PC-9 (cell line): ENCODE results near the gene MMP11. TPM values are rescaled to one million over a fixed set of nuclear protein-coding genes. Genes with fewer than 3 reads are reported as not detected.

Experiments
- BruUV-seq: library from RNA; stranded (reverse); fragments of 400-500 nt; replicated peaks from 2 replicates; lab custom pipeline; 2021; lab: Mats Ljungman, UMichigan
- CTCF ChIA-PET: fragments of 300-600 bp; sonication (Branson Sonifier 250); formaldehyde crosslinking; loops from one replicate; lab custom pipeline; 2022; ENCODE audit warnings: antibody characterized with exemption; lab: Charles Lee
- POLR2A ChIA-PET: fragments of 300-600 bp; sonication (Branson Sonifier 250); formaldehyde crosslinking; loops from one replicate; lab custom pipeline; 2022; ENCODE audit warnings: antibody characterized with exemption; ENCODE audit not compliant: unreplicated experiment; lab: Charles Lee
- DNase-seq, 2 experiments: peaks; one replicate each; pipeline versions ENCODE4 v3.0.0 to v3.0.0-alpha.2; 2015 to 2022; ENCODE audit warnings: mixed read lengths in 1 of 2
- H2AFZ ChIP-seq: fragments of 200-600 bp; sonication (generic); 2 replicates; pipeline ENCODE4 v1.8.1; 2017; ENCODE audit warnings: antibody characterized with exemption
- H3F3A ChIP-seq: fragments of 200-600 bp; sonication (generic); 2 replicates; pipeline ENCODE4 v1.8.1; 2017; ENCODE audit warnings: antibody characterized with exemption, mild to moderate bottlenecking, low read depth; ENCODE audit not compliant: insufficient read depth
- H3K27ac ChIP-seq: fragments of 200-600 bp; sonication (generic); 2 replicates; pipeline ENCODE4 v1.6.1; 2016; ENCODE audit warnings: mixed run types
- H3K27me3 ChIP-seq: fragments of 200-600 bp; sonication (generic); 2 replicates; pipeline ENCODE4 v1.6.1; 2016; ENCODE audit warnings: low read depth, mixed run types; ENCODE audit not compliant: insufficient read depth
- H3K36me3 ChIP-seq: fragments of 200-600 bp; sonication (generic); 2 replicates; pipeline ENCODE4 v1.6.1; 2016; ENCODE audit warnings: low read depth, mixed run types
- H3K4me1 ChIP-seq: fragments of 200-600 bp; sonication (generic); replicated peaks from 2 replicates; pipeline ENCODE4 v1.6.1; 2016; ENCODE audit warnings: mixed run types; ENCODE audit not compliant: insufficient read depth
- H3K4me2 ChIP-seq: fragments of 200-600 bp; sonication (generic); 2 replicates; pipeline ENCODE4 v1.6.1; 2017; ENCODE audit warnings: mixed run types
- H3K4me3 ChIP-seq: fragments of 200-600 bp; sonication (generic); 2 replicates; pipeline ENCODE4 v1.6.1; 2016; ENCODE audit warnings: mixed run types
- H3K79me2 ChIP-seq: fragments of 200-600 bp; sonication (generic); 2 replicates; pipeline ENCODE4 v1.6.1; 2017; ENCODE audit warnings: low read depth, mixed run types
- H3K9me2 ChIP-seq: fragments of 200-600 bp; sonication (generic); 2 replicates; pipeline ENCODE4 v1.8.1; 2017; ENCODE audit warnings: mild to moderate bottlenecking; ENCODE audit not compliant: insufficient read depth
- H3K9me3 ChIP-seq: fragments of 200-600 bp; sonication (generic); 2 replicates; pipeline ENCODE4 v1.8.1; 2016; ENCODE audit warnings: low read depth; ENCODE audit not compliant: insufficient read depth
- H4K20me1 ChIP-seq: fragments of 200-600 bp; sonication (generic); 2 replicates; pipeline ENCODE4 v1.8.1; 2017; ENCODE audit not compliant: insufficient read depth
- EZH2 ChIP-seq: fragments of 200-600 bp; sonication (generic); IDR thresholded peaks from 2 replicates; pipeline ENCODE4 v1.8.0; 2017; ENCODE audit warnings: antibody characterized with exemption, low read depth
- intact Hi-C: fragments of 100-400 bp; cut with micrococcal nuclease; formaldehyde crosslinking; loops from one replicate; pipeline ENCODE4 v1.10.0; 2022; ENCODE audit not compliant: unreplicated experiment
- total RNA-seq: library from RNA; stranded (reverse); gene quantifications from 2 replicates; pipeline ENCODE4 v1.2.3, GENCODE V29; 2021
- TF ChIP-seq, protein P1 (sequence below): fragments of 200-600 bp; sonication (generic); conservative IDR thresholded peaks from 2 replicates; pipeline ENCODE4 v1.6.1; 2017; ENCODE audit warnings: mixed run types, antibody characterized with exemption, mild to moderate bottlenecking, moderate library complexity

MMP11 gene
- total RNA-seq, 1 experiment from 2014 or later: 2.4 TPM

DNA sequence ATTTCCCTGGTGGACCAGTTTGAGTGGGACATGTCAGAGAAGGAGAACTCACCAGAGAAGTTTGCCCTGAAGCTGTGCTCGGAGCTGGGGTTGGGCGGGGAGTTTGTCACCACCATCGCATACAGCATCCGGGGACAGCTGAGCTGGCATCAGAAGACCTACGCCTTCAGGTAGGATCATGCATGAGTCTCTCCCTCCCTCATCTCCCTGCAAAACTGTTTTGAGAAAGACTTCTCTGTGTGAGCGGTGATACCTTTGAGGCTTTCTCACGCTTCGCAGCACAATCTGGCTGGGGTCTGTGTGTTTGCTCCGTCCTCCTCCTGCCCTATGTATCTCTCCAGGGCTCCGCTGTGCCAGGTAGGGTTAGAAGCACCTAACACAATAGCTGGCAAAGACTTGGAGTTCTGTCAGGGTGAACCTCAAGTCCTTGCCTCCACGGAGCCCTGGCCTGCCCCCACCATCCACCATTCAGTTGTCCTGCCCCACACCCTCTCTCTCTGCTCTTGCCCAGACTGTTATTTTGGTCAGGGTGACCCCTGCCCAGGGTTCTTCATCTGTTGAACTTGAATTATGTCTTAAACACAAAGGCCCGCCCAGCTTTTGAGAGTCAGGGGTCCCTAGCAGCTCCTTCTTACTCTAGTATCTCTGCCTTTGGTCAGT lies 52.7 kb downstream of the MMP11 start:
- Histone ChIP-seq H3K9me3 (no peaks in the 10 kb centered on the region), H3K4me2 (no peak overlapping the region), H3K27ac (no peak overlapping the region), H3K36me3 (no peaks in the 10 kb centered on the region; the same call in 1 of the 2 replicates), H2AFZ (no peak overlapping the region), H4K20me1 (peaks cover 9% of the 10 kb centered on the region; the same call in 1 of the 2 replicates), H3K4me3 (no peak overlapping the region), H3K27me3 (no peaks in the 10 kb centered on the region), H3F3A (no peaks in the 10 kb centered on the region), H3K79me2 (no peaks in the 10 kb centered on the region), H3K4me1 (no peaks in the 10 kb centered on the region), H3K9me2 (no peaks in the 10 kb centered on the region)
- TF ChIP-seq, protein P1, sequence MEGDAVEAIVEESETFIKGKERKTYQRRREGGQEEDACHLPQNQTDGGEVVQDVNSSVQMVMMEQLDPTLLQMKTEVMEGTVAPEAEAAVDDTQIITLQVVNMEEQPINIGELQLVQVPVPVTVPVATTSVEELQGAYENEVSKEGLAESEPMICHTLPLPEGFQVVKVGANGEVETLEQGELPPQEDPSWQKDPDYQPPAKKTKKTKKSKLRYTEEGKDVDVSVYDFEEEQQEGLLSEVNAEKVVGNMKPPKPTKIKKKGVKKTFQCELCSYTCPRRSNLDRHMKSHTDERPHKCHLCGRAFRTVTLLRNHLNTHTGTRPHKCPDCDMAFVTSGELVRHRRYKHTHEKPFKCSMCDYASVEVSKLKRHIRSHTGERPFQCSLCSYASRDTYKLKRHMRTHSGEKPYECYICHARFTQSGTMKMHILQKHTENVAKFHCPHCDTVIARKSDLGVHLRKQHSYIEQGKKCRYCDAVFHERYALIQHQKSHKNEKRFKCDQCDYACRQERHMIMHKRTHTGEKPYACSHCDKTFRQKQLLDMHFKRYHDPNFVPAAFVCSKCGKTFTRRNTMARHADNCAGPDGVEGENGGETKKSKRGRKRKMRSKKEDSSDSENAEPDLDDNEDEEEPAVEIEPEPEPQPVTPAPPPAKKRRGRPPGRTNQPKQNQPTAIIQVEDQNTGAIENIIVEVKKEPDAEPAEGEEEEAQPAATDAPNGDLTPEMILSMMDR: no peak
- TF ChIP-seq EZH2: no peak
- intact Hi-C loops: no loop called here
- BruUV-seq: no TSS peak
- CTCF ChIA-PET: no interaction called here
- POLR2A ChIA-PET: no interaction called here
- DNase-seq: no peak

GRCh38 chr22:23826510-23827350 lies 54.1 kb downstream of the MMP11 start:
- H3K9me2 ChIP-seq: no peaks in the 10 kb centered on the region
- POLR2A ChIA-PET: no interaction called here
- no peaks in the 10 kb centered on the region for H3K4me1 ChIP-seq
- TF ChIP-seq, protein P1: no peak
- TF ChIP-seq EZH2: no peak
- H3K9me3 ChIP-seq: no peaks in the 10 kb centered on the region
- H3K4me3 ChIP-seq: no peak overlapping the region
- H3K27ac ChIP-seq: no peak overlapping the region
- no TSS peak for BruUV-seq
- intact Hi-C loops: no loop called here
- no peaks in the 10 kb centered on the region for H3K36me3 ChIP-seq
- H3K4me2 ChIP-seq: no peak overlapping the region
- no peak for DNase-seq
- H3K79me2 ChIP-seq: no peaks in the 10 kb centered on the region
- CTCF ChIA-PET: no interaction called here
- no peak overlapping the region for H2AFZ ChIP-seq
- H3F3A ChIP-seq: no peaks in the 10 kb centered on the region
- no peaks in the 10 kb centered on the region for H3K27me3 ChIP-seq
- H4K20me1 ChIP-seq: peaks cover 9% of the 10 kb centered on the region; the same call in 1 of the 2 replicates

- Histone ChIP-seq H3F3A (no peaks in the 10 kb centered on the region), H3K9me3 (no peaks in the 10 kb centered on the region), H3K27ac (no peak overlapping the region), H2AFZ (no peak overlapping the region), H3K4me2 (no peak overlapping the region), H4K20me1 (peaks cover 16% of the 10 kb centered on the region; the same call in 1 of the 2 replicates), H3K4me1 (no peaks in the 10 kb centered on the region), H3K9me2 (no peaks in the 10 kb centered on the region), H3K27me3 (no peaks in the 10 kb centered on the region), H3K79me2 (no peaks in the 10 kb centered on the region), H3K36me3 (no peaks in the 10 kb centered on the region), H3K4me3 (no peak overlapping the region)
- ChIA-PET CTCF (no interaction called here), POLR2A (no interaction called here)
- BruUV-seq: no TSS peak
- TF ChIP-seq, protein P1: no peak
- TF ChIP-seq EZH2: no peak
- DNase-seq: no peak
- intact Hi-C loops: no loop called here
These were observed 54.8 kb downstream of the MMP11 start for GRCh38 chr22:23827351-23827995.
